H9 (cell line): Measurements from ENCODE around the gene APCDD1L. TPM values are rescaled to one million over a fixed set of nuclear protein-coding genes. Genes with fewer than 3 reads are reported as not detected.

Source experiments
- DNase-seq: peaks from one replicate; pipeline ENCODE4 v3.0.0-alpha.2; 2017
- H2AFZ ChIP-seq: one replicate; pipeline ENCODE4 v1.6.1; 2013; ENCODE audit warnings: mild to moderate bottlenecking, low read length, control low read depth, moderate library complexity
- H2AK5ac ChIP-seq: 2 replicates; pipeline ENCODE4 v1.6.1; 2013; ENCODE audit warnings: low read length, control low read depth, mixed read lengths; ENCODE audit not compliant: insufficient read length
- H2BK120ac ChIP-seq: one replicate; pipeline ENCODE4 v1.6.1; 2013; ENCODE audit warnings: low read depth, mild to moderate bottlenecking, low read length, control low read depth, inconsistent platforms; ENCODE audit not compliant: poor library complexity, severe bottlenecking
- H2BK12ac ChIP-seq: 2 replicates; pipeline ENCODE4 v1.6.1; 2013; ENCODE audit warnings: low read length, control low read depth, mixed read lengths, low read depth; ENCODE audit not compliant: insufficient read length
- H2BK15ac ChIP-seq: 2 replicates; pipeline ENCODE4 v1.6.1; 2013; ENCODE audit warnings: low read depth, low read length, control low read depth
- H2BK20ac ChIP-seq: one replicate; pipeline ENCODE4 v1.6.1; 2013; ENCODE audit warnings: low read depth, mild to moderate bottlenecking, low read length, control low read depth, inconsistent platforms; ENCODE audit not compliant: poor library complexity, severe bottlenecking
- H2BK5ac ChIP-seq: 2 replicates; pipeline ENCODE4 v1.6.1; 2013; ENCODE audit warnings: low read length, control low read depth, mixed read lengths; ENCODE audit not compliant: insufficient read length
- H3K14ac ChIP-seq: 2 replicates; pipeline ENCODE4 v1.6.1; 2013; ENCODE audit warnings: low read length, control low read depth; ENCODE audit not compliant: insufficient read depth
- H3K18ac ChIP-seq: 2 replicates; pipeline ENCODE4 v1.6.1; 2013; ENCODE audit warnings: low read depth, mild to moderate bottlenecking, mixed read lengths, low read length, control low read depth; ENCODE audit not compliant: insufficient read length
- H3K23ac ChIP-seq: 2 replicates; pipeline ENCODE4 v1.6.1; 2013; ENCODE audit warnings: low read length, control low read depth, mixed read lengths, low read depth; ENCODE audit not compliant: insufficient read length
- H3K23me2 ChIP-seq: 2 replicates; pipeline ENCODE4 v1.6.1; 2013; ENCODE audit warnings: low read depth, mild to moderate bottlenecking, mixed read lengths, low read length, control low read depth; ENCODE audit not compliant: insufficient read length, poor library complexity, severe bottlenecking
- H3K27ac ChIP-seq: 2 replicates; pipeline ENCODE4 v1.5.1; 2013; ENCODE audit warnings: low read length, control low read depth, mixed read lengths, low read depth; ENCODE audit not compliant: insufficient read length
- H3K27me3 ChIP-seq: 2 replicates; pipeline ENCODE4 v1.6.1; 2013; ENCODE audit warnings: low read length, control low read depth, inconsistent platforms; ENCODE audit not compliant: insufficient read depth
- H3K4ac ChIP-seq: 2 replicates; pipeline ENCODE4 v1.6.1; 2013; ENCODE audit warnings: low read depth, mild to moderate bottlenecking, control low read depth, inconsistent platforms, low read length, moderate library complexity
- H3K4me1 ChIP-seq: 2 replicates; pipeline ENCODE4 v1.6.1; 2013; ENCODE audit warnings: low read length, control low read depth, inconsistent platforms; ENCODE audit not compliant: insufficient read depth
- H3K4me2 ChIP-seq: 2 replicates; pipeline ENCODE4 v1.6.1; 2013; ENCODE audit warnings: low read length, control low read depth, mixed read lengths; ENCODE audit not compliant: insufficient read length, insufficient read depth
- H3K56ac ChIP-seq: 2 replicates; pipeline ENCODE4 v1.6.1; 2013; ENCODE audit warnings: low read depth, mild to moderate bottlenecking, mixed read lengths, low read length, control low read depth; ENCODE audit not compliant: insufficient read length
- H3K79me1 ChIP-seq: 2 replicates; pipeline ENCODE4 v1.6.1; 2013; ENCODE audit warnings: low read depth, mild to moderate bottlenecking, moderate library complexity, low read length, control low read depth, inconsistent platforms; ENCODE audit not compliant: insufficient read depth, poor library complexity, severe bottlenecking
- H3K79me2 ChIP-seq: 2 replicates; pipeline ENCODE4 v1.6.1; 2013; ENCODE audit warnings: low read length, control low read depth, inconsistent platforms; ENCODE audit not compliant: insufficient read depth
- H3K9ac ChIP-seq: 2 replicates; pipeline ENCODE4 v1.6.1; 2013; ENCODE audit warnings: low read length, control low read depth, mixed read lengths; ENCODE audit not compliant: insufficient read length; ENCODE audit errors: extremely low read depth
- H3K9me3 ChIP-seq: one replicate; pipeline ENCODE4 v1.6.1; 2013; ENCODE audit warnings: low read depth, low read length, inconsistent platforms; ENCODE audit not compliant: control insufficient read depth
- H3T11ph ChIP-seq: one replicate; pipeline ENCODE4 v1.6.1; 2013; ENCODE audit warnings: mild to moderate bottlenecking, low read length, control low read depth, inconsistent platforms
- H4K20me1 ChIP-seq: one replicate; pipeline ENCODE4 v1.6.1; 2013; ENCODE audit not compliant: control insufficient read depth, insufficient read length, insufficient read depth
- H4K5ac ChIP-seq: 2 replicates; pipeline ENCODE4 v1.6.1; 2013; ENCODE audit warnings: low read depth, mild to moderate bottlenecking, mixed read lengths, low read length, control low read depth; ENCODE audit not compliant: insufficient read length
- H4K8ac ChIP-seq: replicated peaks from 2 replicates; pipeline ENCODE4 v1.6.1; 2013; ENCODE audit warnings: low read length, control low read depth, mixed read lengths, low read depth; ENCODE audit not compliant: insufficient read length
- H4K91ac ChIP-seq: 2 replicates; pipeline ENCODE4 v1.6.1; 2013; ENCODE audit warnings: low read depth, mild to moderate bottlenecking, moderate library complexity, mixed read lengths, low read length, control low read depth; ENCODE audit not compliant: insufficient read length
- H3K27ac Mint-ChIP-seq, 3 experiments: 2 replicates in 2 of 3; 3 replicates in 1 of 3; pipeline ENCODE4 v1.8.0; 2020 to 2021; ENCODE audit warnings: mixed read lengths in 3 of 3, mild to moderate bottlenecking in 1 of 3, moderate library complexity in 1 of 3
- H3K27me3 Mint-ChIP-seq: 2 replicates; pipeline ENCODE4 v1.8.0; 2021; ENCODE audit warnings: low read depth, mild to moderate bottlenecking, moderate library complexity, mixed read lengths
- H3K36me3 Mint-ChIP-seq, 3 experiments: 2 replicates in 2 of 3; 3 replicates in 1 of 3; pipeline ENCODE4 v1.8.0; 2020 to 2021; ENCODE audit warnings: low read depth in 3 of 3, mixed read lengths in 3 of 3; ENCODE audit not compliant: insufficient read depth in 1 of 3
- H3K4me1 Mint-ChIP-seq, 2 experiments: 2 replicates each; pipeline ENCODE4 v1.8.0; 2020; ENCODE audit warnings: mixed read lengths in 2 of 2
- H3K4me3 Mint-ChIP-seq, 2 experiments: 2 replicates in 1 of 2; 3 replicates in 1 of 2; pipeline ENCODE4 v1.8.0; 2020 to 2021; ENCODE audit warnings: mild to moderate bottlenecking in 2 of 2, mixed read lengths in 2 of 2, moderate library complexity in 1 of 2
- H3K9me3 Mint-ChIP-seq, 2 experiments: 2 replicates in 1 of 2; 3 replicates in 1 of 2; pipeline ENCODE4 v1.8.0; 2020; ENCODE audit warnings: mild to moderate bottlenecking in 2 of 2, mixed read lengths in 2 of 2, moderate library complexity in 1 of 2
- CTCF ChIP-seq: fragments of 200-600 bp; sonication (generic); conservative IDR thresholded peaks from 3 replicates; pipeline ENCODE4 v1.8.0; 2021; ENCODE audit warnings: antibody characterized with exemption, mild to moderate bottlenecking
- WGBS: extraction: QIAGEN DNeasy Blood & Tissue Kit; methylation state at CpG from one replicate; pipeline ENCODE4 v1.1.7; 2013; ENCODE audit warnings: missing lambda C conversion rate, low lambda C conversion rate, mixed read lengths; ENCODE audit not compliant: insufficient read length; ENCODE audit errors: extremely low coverage; 5-methylcytosine and 5-hydroxymethylcytosine counted together
- total RNA-seq: library from RNA; stranded (reverse); gene quantifications from 2 replicates; pipeline ENCODE4 v1.2.1, GENCODE V29; 2021

The APCDD1L gene
- total RNA-seq, 1 experiment from 2014 or later, result 0.68 TPM

- Histone ChIP-seq H3K9ac (no peak overlapping the region), H2BK12ac (no peak overlapping the region), H3K4ac (no peak overlapping the region), H4K5ac (no peak overlapping the region), H3K56ac (no peak overlapping the region), H2AK5ac (no peak overlapping the region), H3K27me3 (no peaks in the 10 kb centered on the region), H3K9me3 (no peaks in the 10 kb centered on the region), H3K23ac (no peak overlapping the region), H3K4me1 (no peaks in the 10 kb centered on the region), H4K8ac (no peak overlapping the region), H2BK120ac (no peak overlapping the region), H3K18ac (no peak overlapping the region), H3K23me2 (no peaks in the 10 kb centered on the region), H3K79me2 (no peaks in the 10 kb centered on the region), H3T11ph (no peak overlapping the region), H4K91ac (no peak overlapping the region), H2AFZ (no peak overlapping the region), H4K20me1 (no peaks in the 10 kb centered on the region), H3K4me2 (no peak overlapping the region), H3K14ac (no peak overlapping the region), H2BK5ac (no peak overlapping the region), H2BK15ac (no peak overlapping the region), H3K27ac (no peak overlapping the region), H2BK20ac (no peak overlapping the region), H3K79me1 (no peaks in the 10 kb centered on the region)
- no peak for TF ChIP-seq CTCF
- H3K4me3 Mint-ChIP-seq, result no peak overlapping the region
- peaks cover 14 to 17% of the 10 kb centered on the region in 2 experiments for H3K4me1 Mint-ChIP-seq
- H3K27ac Mint-ChIP-seq, result no peak overlapping the region
- H3K9me3 Mint-ChIP-seq, result peaks cover 2 to 6% of the 10 kb centered on the region in 2 experiments; a peak in 3 of 5 replicates
- no peak for DNase-seq
- no CpG with 5 or more reads among the region's 25 CpGs for WGBS
- peaks cover 3 to 7% (median 5%) of the 10 kb centered on the region in 3 experiments; a peak in 3 of 7 replicates for H3K36me3 Mint-ChIP-seq
- H3K27me3 Mint-ChIP-seq, result no peaks in the 10 kb centered on the region
Observed at GRCh38 chr20:58461104-58461503, 54.1 kb downstream of the APCDD1L start.
